ENCODE results near the gene DRD3.

DNA sequence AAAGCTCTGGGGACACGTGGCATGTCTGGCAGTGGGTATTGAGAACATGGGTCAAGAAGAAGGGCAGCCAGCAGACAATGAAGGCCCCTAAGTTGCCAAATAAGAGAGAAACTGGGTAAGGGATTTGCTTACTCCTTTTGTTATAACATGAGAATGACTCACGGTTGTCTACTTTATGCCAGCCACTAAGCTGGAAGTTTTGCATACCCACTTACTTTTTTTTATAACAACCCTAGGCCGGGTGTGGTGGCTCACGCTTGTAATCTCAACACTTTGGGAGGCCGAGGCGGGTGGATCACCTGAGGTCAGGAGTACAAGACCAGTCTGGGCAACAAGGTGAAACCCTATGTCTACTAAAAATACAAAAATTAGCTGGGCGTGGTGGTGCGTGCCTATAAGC lies 50.0 kb downstream of the DRD3 start:
- TF ChIP-seq FOXM1 (IDR thresholded peaks at IDR 0.05; ENCODE audit: borderline replicate concordance) (no peak), BHLHE40 (IDR thresholded peaks at IDR 0.05; ENCODE audit: borderline replicate concordance) (no peak), NFRKB (IDR thresholded peaks at IDR 0.05) (no peak), FOXK2 (IDR thresholded peaks at IDR 0.05) (no peak), HDGF (IDR thresholded peaks at IDR 0.05; ENCODE audit: borderline replicate concordance) (no peak), L3MBTL2 (conservative IDR thresholded peaks at IDR 0.05) (no peak), FOXA1 (IDR thresholded peaks at IDR 0.05) (no peak), TARDBP (IDR thresholded peaks at IDR 0.05) (no peak), SP1 (IDR thresholded peaks at IDR 0.05) (no peak), SUZ12 (IDR thresholded peaks at IDR 0.05) (no peak), ARNT (IDR thresholded peaks at IDR 0.05) (no peak), CTBP1 (IDR thresholded peaks at IDR 0.05; ENCODE audit: borderline replicate concordance) (no peak), ZNF384 (IDR thresholded peaks at IDR 0.05) (no peak)

All from HEK293T (cell line).